Measurements from ENCODE around the gene SETD2. TPM values are rescaled to one million over a fixed set of nuclear protein-coding genes. Genes with fewer than 3 reads are reported as not detected.
"Not testable (repeated sequence)": the region's sequence is repeated elsewhere in the genome, so short reads cannot be mapped to it uniquely, and the experiment has no call there.

Gene SETD2
- polyA plus RNA-seq, 1 experiment, result 30.8 TPM

- no peak for TF ChIP-seq CTCF (IDR thresholded peaks at IDR 0.05; ENCODE audit: low read depth, low read length)
- Histone ChIP-seq H3K27ac (ENCODE audit: low read depth, low read length) (no peak overlapping the region), H3K27me3 (ENCODE audit: control insufficient read depth, insufficient read depth, low read length) (no peaks in the 10 kb centered on the region), H3K4me3 (ENCODE audit: low read depth, low read length) (no peak overlapping the region), H3K9me3 (ENCODE audit: control insufficient read depth, insufficient read depth, low read length) (no peaks in the 10 kb centered on the region)
- CTCF ChIA-PET, result no interaction called here
- POLR2A ChIA-PET, result no interaction called here
- DNase-seq (ENCODE audit: low read depth, low spot score), result no peak
Measured at GRCh38 chr3:47073685-47074084, 90.2 kb downstream of the SETD2 start.

DNA sequence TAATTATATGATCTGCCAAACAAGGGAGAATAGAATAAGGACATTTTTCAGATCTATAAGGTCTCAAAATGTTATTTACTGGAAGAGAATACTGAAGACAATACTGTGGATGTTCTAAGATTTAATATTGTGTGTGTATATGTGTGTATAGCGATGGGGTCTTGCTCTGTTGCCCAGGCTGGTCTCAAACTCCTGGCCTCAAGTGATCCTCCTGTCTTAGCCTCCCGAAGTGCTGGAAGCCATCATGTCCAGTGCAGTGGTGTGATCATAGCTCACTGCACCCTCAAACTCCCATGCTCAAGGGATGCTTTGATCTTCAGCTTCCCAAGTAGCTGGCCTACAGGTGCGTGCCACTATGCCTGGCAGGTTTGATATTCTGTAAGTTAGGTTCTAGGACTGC, 93.1 kb downstream of the SETD2 start:
- no peak overlapping the region for H3K27ac ChIP-seq (ENCODE audit: low read depth, low read length)
- no peaks in the 10 kb centered on the region for H3K9me3 ChIP-seq (ENCODE audit: control insufficient read depth, insufficient read depth, low read length)
- no peak for TF ChIP-seq CTCF (IDR thresholded peaks at IDR 0.05; ENCODE audit: low read depth, low read length)
- H3K4me3 ChIP-seq (ENCODE audit: low read depth, low read length), result no peak overlapping the region
- no peak for DNase-seq (ENCODE audit: low read depth, low spot score)
- ChIA-PET POLR2A (no interaction called here), CTCF (no interaction called here)
- H3K27me3 ChIP-seq (ENCODE audit: control insufficient read depth, insufficient read depth, low read length), result no peaks in the 10 kb centered on the region

GRCh38 chr3:47066259-47066658, 97.7 kb downstream of the SETD2 start:
- H3K9me3 ChIP-seq (ENCODE audit: control insufficient read depth, insufficient read depth, low read length); H3K4me3 ChIP-seq (ENCODE audit: low read depth, low read length); CTCF ChIA-PET; H3K27me3 ChIP-seq (ENCODE audit: control insufficient read depth, insufficient read depth, low read length); DNase-seq (ENCODE audit: low read depth, low spot score); POLR2A ChIA-PET; H3K27ac ChIP-seq (ENCODE audit: low read depth, low read length): not testable (repeated sequence)

- Histone ChIP-seq H3K4me3 (ENCODE audit: low read depth, low read length) (no peak overlapping the region), H3K27me3 (ENCODE audit: control insufficient read depth, insufficient read depth, low read length) (no peaks in the 10 kb centered on the region), H3K27ac (ENCODE audit: low read depth, low read length) (no peak overlapping the region), H3K9me3 (ENCODE audit: control insufficient read depth, insufficient read depth, low read length) (no peaks in the 10 kb centered on the region)
- ChIA-PET CTCF (no interaction called here), POLR2A (no interaction called here)
- no peak for DNase-seq (ENCODE audit: low read depth, low spot score)
- no peak for TF ChIP-seq CTCF (IDR thresholded peaks at IDR 0.05; ENCODE audit: low read depth, low read length)
Measured at GRCh38 chr3:47065681-47066080, 98.2 kb downstream of the SETD2 start.

- no peak for TF ChIP-seq CTCF (IDR thresholded peaks at IDR 0.05; ENCODE audit: low read depth, low read length)
- no peak overlapping the region for H3K27ac ChIP-seq (ENCODE audit: low read depth, low read length)
- ChIA-PET CTCF (no interaction called here), POLR2A (no interaction called here)
- no peak for DNase-seq (ENCODE audit: low read depth, low spot score)
- H3K27me3 ChIP-seq (ENCODE audit: control insufficient read depth, insufficient read depth, low read length), result no peaks in the 10 kb centered on the region
- no peaks in the 10 kb centered on the region for H3K9me3 ChIP-seq (ENCODE audit: control insufficient read depth, insufficient read depth, low read length)
- H3K4me3 ChIP-seq (ENCODE audit: low read depth, low read length), result no peak overlapping the region
Measured at GRCh38 chr3:47065058-47065457, 98.9 kb downstream of the SETD2 start.

DNA sequence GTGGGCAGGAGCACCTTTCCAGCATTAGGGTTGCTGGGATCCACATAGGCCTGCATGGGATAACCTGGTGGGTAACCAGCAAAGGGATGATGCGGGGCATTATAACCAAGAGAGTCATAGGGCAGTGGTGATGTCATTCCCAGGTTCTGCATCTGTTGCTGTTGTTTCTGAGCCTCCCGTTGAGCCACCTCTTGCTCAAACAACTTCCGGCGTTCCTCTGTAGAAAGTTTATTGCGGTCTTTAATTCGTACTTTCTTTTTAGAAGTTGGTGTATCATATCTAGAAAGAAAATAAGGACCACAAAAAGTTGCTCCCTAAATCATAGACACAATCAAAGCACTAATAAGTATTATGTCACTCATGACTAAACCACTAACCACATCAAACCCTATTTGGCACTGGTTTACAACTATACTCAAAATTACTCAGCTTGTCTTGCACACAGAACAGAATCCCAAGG, 106.7 kb downstream of the SETD2 start:
- TF ChIP-seq CTCF (IDR thresholded peaks at IDR 0.05; ENCODE audit: low read depth, low read length), result no peak
- Histone ChIP-seq H3K27me3 (ENCODE audit: control insufficient read depth, insufficient read depth, low read length) (no peaks in the 10 kb centered on the region), H3K27ac (ENCODE audit: low read depth, low read length) (no peak overlapping the region), H3K4me3 (ENCODE audit: low read depth, low read length) (no peak overlapping the region), H3K9me3 (ENCODE audit: control insufficient read depth, insufficient read depth, low read length) (no peaks in the 10 kb centered on the region)
- ChIA-PET CTCF (no interaction called here), POLR2A (no interaction called here)
- DNase-seq (ENCODE audit: low read depth, low spot score), result no peak
